Erythroblast (primary cell): Measurements from ENCODE around the gene C16orf74.
A peak's percentile ranks its signal among the peaks of the same experiment; 100 is the strongest.

Experiments
- GATA1 ChIP-seq: IDR thresholded peaks from 2 replicates; pipeline ENCODE4 v1.6.1; 2011; ENCODE audit warnings: low read depth, mild to moderate bottlenecking, control low read depth, low read length, moderate library complexity
- POLR2A ChIP-seq: IDR thresholded peaks from 2 replicates; pipeline ENCODE4 v1.6.1; 2011; ENCODE audit warnings: mild to moderate bottlenecking, low read length

GRCh38 chr16:85673529-85674417 is 77.1 kb downstream of the C16orf74 start:
- TF ChIP-seq POLR2A (no peak), GATA1 (peak; percentile 76)
